Prostate gland (tissue), 2 donors: Measurements from ENCODE around the gene CTBP1. TPM values are rescaled to one million over a fixed set of nuclear protein-coding genes. Genes with fewer than 3 reads are reported as not detected.

ENCODE experiments used
- DNase-seq: peaks from one replicate; pipeline ENCODE4 v3.0.0-alpha.2; 2019; ENCODE audit warnings: low spot score
- H3K27ac ChIP-seq, 2 donors: fragments of 200-600 bp; sonication (generic); 2 replicates each; pipeline ENCODE4 v1.5.1; 2017 to 2019
- H3K27me3 ChIP-seq: fragments of 200-600 bp; sonication (generic); replicated peaks from 2 replicates; pipeline ENCODE4 v1.5.1; 2019; ENCODE audit not compliant: insufficient read depth
- H3K36me3 ChIP-seq, 2 donors: fragments of 200-600 bp; sonication (generic); 1 replicate in 1 of 2; 2 replicates in 1 of 2; pipeline versions ENCODE4 v1.5.1 to v1.8.1; 2017 to 2019
- H3K4me1 ChIP-seq: fragments of 200-600 bp; sonication (generic); replicated peaks from 2 replicates; pipeline ENCODE4 v1.5.1; 2019
- H3K4me3 ChIP-seq, 2 donors: fragments of 200-600 bp; sonication (generic); 2 replicates each; pipeline ENCODE4 v1.5.1; 2017 to 2019
- H3K9me3 ChIP-seq: fragments of 200-600 bp; sonication (generic); 2 replicates; pipeline ENCODE4 v1.5.1; 2017
- POLR2A ChIP-seq: fragments of 450-650 bp; IDR thresholded peaks from one replicate; pipeline ENCODE4 v1.6.1; 2016; ENCODE audit warnings: antibody characterized with exemption, mild to moderate bottlenecking
- POLR2AphosphoS5 ChIP-seq: sonication (generic); formaldehyde crosslinking; IDR thresholded peaks from one replicate; pipeline ENCODE4 v1.6.1; 2017; ENCODE audit warnings: antibody characterized with exemption
- WGBS: methylation state at CpG from one replicate; pipeline ENCODE4 v1.1.5; 2018; 5-methylcytosine and 5-hydroxymethylcytosine counted together
- intact Hi-C: fragments of 100-400 bp; cut with DNase I; formaldehyde crosslinking; loops from one replicate; pipeline ENCODE4 v1.14.2; 2022
- total RNA-seq, 2 donors: library from RNA; depleted of rRNA; stranded (reverse); fragments of >200 nt; gene quantifications; one replicate each; pipeline ENCODE4 v1.1.0, GENCODE V29; 2016
- TF ChIP-seq, protein P1 (sequence below), 4 experiments: fragments of 200-600 bp in 2 of 4; fragments of 450-650 bp in 2 of 4; sonication (generic) in 2 of 4; IDR thresholded peaks; 1 replicate in 3 of 4; 2 replicates in 1 of 4; pipeline ENCODE4 v1.5.1; 2016 to 2019; ENCODE audit warnings: antibody characterized with exemption in 4 of 4, mild to moderate bottlenecking in 2 of 4, moderate library complexity in 2 of 4

CTBP1 gene
- total RNA-seq, 2 donors from 2014 or later = 173 to 264 TPM

DNA sequence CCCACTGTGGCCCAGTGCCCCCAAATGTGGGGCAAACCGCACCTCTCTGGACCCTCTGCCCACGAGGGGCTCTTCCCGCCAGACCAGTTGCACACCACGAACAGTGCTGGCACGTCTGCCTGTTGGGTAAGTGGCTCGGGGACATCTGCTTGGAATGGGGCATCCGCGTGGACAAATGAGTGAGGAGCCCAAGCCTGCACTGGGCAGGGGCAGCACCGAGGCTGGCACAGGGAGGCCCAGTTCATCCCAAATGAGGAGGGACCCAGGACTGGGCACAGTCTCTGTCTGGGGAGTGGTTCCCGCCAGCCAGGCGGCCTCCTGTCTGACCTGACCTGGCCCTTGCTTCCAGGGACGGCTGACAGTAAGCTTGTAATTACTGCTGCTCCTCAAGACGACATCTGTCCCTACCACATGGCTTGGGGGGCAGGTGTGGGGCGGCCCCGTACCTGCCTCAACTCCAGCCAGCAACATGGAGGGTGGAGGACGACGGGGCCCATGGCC lies 79.7 kb downstream of the CTBP1 start:
- Histone ChIP-seq H3K4me1 (peaks cover 3% of the 10 kb centered on the region), H3K9me3 (no peaks in the 10 kb centered on the region), H3K36me3 (no peaks in the 10 kb centered on the region), H3K4me3 (no peak overlapping the region), H3K27me3 (no peaks in the 10 kb centered on the region), H3K27ac (peak overlapping the region in 1 of 2 donors; percentile 67)
- TF ChIP-seq, protein P1, sequence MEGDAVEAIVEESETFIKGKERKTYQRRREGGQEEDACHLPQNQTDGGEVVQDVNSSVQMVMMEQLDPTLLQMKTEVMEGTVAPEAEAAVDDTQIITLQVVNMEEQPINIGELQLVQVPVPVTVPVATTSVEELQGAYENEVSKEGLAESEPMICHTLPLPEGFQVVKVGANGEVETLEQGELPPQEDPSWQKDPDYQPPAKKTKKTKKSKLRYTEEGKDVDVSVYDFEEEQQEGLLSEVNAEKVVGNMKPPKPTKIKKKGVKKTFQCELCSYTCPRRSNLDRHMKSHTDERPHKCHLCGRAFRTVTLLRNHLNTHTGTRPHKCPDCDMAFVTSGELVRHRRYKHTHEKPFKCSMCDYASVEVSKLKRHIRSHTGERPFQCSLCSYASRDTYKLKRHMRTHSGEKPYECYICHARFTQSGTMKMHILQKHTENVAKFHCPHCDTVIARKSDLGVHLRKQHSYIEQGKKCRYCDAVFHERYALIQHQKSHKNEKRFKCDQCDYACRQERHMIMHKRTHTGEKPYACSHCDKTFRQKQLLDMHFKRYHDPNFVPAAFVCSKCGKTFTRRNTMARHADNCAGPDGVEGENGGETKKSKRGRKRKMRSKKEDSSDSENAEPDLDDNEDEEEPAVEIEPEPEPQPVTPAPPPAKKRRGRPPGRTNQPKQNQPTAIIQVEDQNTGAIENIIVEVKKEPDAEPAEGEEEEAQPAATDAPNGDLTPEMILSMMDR (IDR thresholded peaks at IDR 0.05) = no peak
- TF ChIP-seq POLR2A (no peak), POLR2AphosphoS5 (no peak)
- intact Hi-C loops = loop anchor here (5.0 kb wide), 1 partner anchor 178 kb away; the partner anchor contains the start of gene UVSSA
- no peak for DNase-seq
- 90% methylated on average over 17 of the region's 17 CpGs for WGBS

DNA sequence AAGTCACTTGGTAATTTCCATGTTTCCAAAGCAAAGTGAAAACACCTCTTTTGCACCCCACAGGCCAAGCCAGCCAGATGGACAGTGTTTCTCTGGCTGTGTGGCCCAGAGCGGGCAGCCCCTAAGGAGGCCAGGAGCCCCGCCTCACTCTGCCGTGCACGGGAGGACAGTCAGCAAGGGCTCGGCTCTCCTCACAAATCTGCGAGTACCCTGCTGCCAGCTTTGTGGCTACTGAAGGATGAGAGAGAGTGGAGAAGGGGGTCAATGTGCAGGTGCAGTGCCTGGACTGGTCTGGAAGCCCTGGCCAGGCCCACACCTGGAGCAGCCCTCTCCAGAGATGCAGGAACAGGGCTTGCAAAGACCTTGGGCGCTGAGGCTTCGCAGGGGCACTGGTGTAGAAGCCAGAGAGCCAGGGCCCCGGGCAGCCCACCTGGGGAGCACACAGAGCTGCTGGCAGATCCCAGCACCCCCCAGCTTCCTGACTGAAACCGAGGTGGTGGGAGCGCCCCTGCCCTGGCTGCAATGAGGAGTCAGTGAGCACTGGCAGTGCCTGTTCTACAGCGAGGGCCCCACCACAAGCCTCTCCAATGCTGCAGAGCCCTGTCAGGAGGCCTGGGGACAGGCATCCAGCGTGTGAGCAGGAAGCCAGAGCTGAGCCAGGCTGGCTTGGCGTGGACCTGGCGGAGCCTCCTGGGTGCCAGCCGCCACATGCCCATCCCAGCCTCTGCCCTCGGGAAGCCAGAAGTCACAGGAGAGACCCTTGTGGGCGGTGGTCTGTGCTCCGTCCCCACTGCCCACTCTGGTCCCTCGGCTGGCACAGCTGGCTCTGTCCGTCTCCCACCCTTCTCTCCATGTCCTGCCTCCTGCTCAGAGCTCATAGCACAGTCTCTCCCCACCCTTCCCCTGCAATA lies 80.5 kb downstream of the CTBP1 start:
- peak overlapping the region in 1 of 2 donors; percentile 67 for H3K27ac ChIP-seq
- peaks cover 3% of the 10 kb centered on the region for H3K4me1 ChIP-seq
- DNase-seq = no peak
- H3K9me3 ChIP-seq = no peaks in the 10 kb centered on the region
- TF ChIP-seq POLR2AphosphoS5 = no peak
- TF ChIP-seq, protein P1 (IDR thresholded peaks at IDR 0.05) = no peak
- TF ChIP-seq POLR2A = no peak
- H3K4me3 ChIP-seq = peak overlapping the region in 1 of 2 donors; percentile 42
- H3K36me3 ChIP-seq = no peaks in the 10 kb centered on the region
- intact Hi-C loops = loop anchor here (5.0 kb wide), 1 partner anchor 179 kb away; the partner anchor contains the start of gene UVSSA
- H3K27me3 ChIP-seq = no peaks in the 10 kb centered on the region
- 85% methylated on average over 21 of the region's 21 CpGs for WGBS

DNA sequence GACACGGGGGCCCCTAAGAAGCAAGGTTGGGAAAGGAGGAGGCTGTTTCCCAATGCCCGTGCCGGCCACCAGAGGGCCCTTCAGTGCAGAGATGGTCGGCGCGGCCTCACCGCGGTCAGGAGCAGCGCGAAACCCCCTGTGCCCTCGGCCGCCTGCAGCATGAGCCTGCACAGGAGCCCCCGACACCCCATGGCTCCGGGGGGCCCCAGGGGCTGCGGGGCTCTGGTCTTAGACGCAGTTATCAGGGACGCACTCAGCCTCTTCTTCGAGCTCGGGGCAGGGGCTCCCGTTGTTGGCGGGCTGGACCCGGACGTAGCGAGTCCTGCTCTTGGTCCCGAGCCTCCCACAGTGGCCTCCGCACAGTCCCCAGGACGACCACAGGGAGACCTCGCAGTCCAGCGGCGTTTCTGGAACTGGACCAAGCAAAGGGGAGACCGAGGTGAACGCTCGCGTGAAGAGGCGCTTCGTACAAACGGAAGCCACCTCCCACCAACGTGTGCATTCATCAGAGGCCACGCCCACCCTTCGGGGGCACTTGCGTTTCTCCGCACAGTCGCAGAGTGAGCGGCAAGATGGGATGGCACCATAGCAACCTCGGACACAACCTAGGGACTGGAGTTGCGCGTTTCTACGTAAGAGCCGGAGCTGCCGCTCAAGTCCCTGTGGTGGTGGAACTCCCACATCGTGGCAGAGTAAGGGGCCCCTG lies 81.5 kb downstream of the CTBP1 start:
- WGBS = 8% methylated on average over 29 of the region's 51 CpGs
- H3K9me3 ChIP-seq = no peaks in the 10 kb centered on the region
- intact Hi-C loops = loop anchor here (2.0 to 5.0 kb wide), 2 partner anchors 81 to 180 kb away; partner anchors contain the start of genes CTBP1 and UVSSA
- H3K27me3 ChIP-seq = no peaks in the 10 kb centered on the region
- H3K27ac ChIP-seq = peak overlapping the region; percentile 63 to 67
- no peaks in the 10 kb centered on the region for H3K36me3 ChIP-seq
- peak; percentile 68 for DNase-seq
- H3K4me1 ChIP-seq = no peaks in the 10 kb centered on the region
- H3K4me3 ChIP-seq = peak overlapping the region; percentile 35 to 42
- TF ChIP-seq POLR2AphosphoS5 (peak; percentile 29), POLR2A (no peak)
- TF ChIP-seq, protein P1 (IDR thresholded peaks at IDR 0.05) = peak; percentile 80 to 94 (median 88)

DNA sequence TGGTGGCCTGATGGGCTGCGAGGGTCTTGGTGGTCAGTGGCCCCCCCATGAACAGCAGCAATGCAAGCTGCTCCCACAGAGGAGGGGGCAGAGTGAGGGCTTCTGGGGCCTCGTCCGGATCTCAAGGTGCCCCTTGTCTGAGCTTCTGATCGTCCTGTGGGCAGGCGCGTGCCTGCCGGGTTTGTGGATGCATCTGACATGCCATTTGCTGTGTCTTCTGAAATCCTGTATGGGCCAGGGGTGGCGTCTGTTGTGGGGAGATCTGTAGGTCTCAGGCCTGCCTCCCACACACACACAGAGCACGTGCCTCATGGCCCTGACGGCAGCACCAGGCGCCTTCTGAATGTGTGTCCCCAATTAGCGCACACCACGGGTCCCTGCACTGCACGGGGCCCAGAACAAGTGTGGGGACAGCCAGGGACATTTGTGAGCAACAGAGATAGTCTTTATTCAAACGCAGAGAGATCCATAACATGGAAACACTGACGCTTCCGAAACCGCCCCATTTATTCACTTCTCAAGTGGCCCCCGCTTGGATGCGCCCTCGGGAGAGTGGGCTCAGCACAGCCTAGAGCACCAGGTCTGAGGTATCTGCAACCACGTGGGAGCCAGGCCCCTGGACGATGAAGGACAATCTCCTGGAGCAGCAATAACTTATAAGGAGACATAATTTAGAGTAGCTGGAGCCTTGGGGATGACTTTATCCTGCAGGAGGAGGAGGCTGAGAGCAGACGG lies 82.3 kb downstream of the CTBP1 start:
- Histone ChIP-seq H3K27me3 (no peaks in the 10 kb centered on the region), H3K9me3 (no peaks in the 10 kb centered on the region), H3K4me1 (no peaks in the 10 kb centered on the region), H3K4me3 (peak overlapping the region in 1 of 2 donors; percentile 42), H3K27ac (peak overlapping the region in 1 of 2 donors; percentile 67), H3K36me3 (no peaks in the 10 kb centered on the region)
- TF ChIP-seq, protein P1 (IDR thresholded peaks at IDR 0.05) = no peak
- TF ChIP-seq POLR2AphosphoS5 (no peak), POLR2A (no peak)
- intact Hi-C loops = loop anchor here (2.0 to 5.0 kb wide), 2 partner anchors 82 to 181 kb away; partner anchors contain the start of genes CTBP1 and UVSSA
- 64% methylated on average over 24 of the region's 24 CpGs for WGBS
- DNase-seq = no peak
